Coronary artery (tissue), 2 donors: ENCODE measurements around the gene METTL1.

Experiments
- DNase-seq: peaks from one replicate; pipeline ENCODE4 v3.0.0-alpha.2; 2017; ENCODE audit warnings: low spot score
- H3K27ac ChIP-seq, 2 donors: fragments of 200-600 bp; sonication (generic); one replicate each; pipeline ENCODE4 v1.5.1; 2016 to 2019
- H3K4me3 ChIP-seq: fragments of 200-600 bp; sonication (generic); 2 replicates; pipeline ENCODE4 v1.5.1; 2016; ENCODE audit warnings: mild to moderate bottlenecking, moderate library complexity
- CTCF ChIP-seq: fragments of 200-600 bp; sonication (generic); IDR thresholded peaks from one replicate; pipeline ENCODE4 v1.5.1; 2019; ENCODE audit warnings: antibody characterized with exemption

METTL1 gene

GRCh38 chr12:57744777-57745484 lies 27.0 kb downstream of the METTL1 start, which contains the start of gene TSPAN31:
Gene TSPAN31 (plus strand): TSS chr12:57745039. CDS start chr12:57745155, 116 bp downstream.
- DNase-seq: peak; percentile 98
- Histone ChIP-seq H3K4me3 (peak within 1 kb of the TSS; percentile 98), H3K27ac (peak within 1 kb of the TSS; percentile 98 to 99)
- no peak for TF ChIP-seq CTCF

GRCh38 chr12:57744194-57744776 lies 27.6 kb downstream of the METTL1 start:
- peak overlapping the region; percentile 98 for H3K4me3 ChIP-seq
- peak overlapping the region; percentile 98 to 99 for H3K27ac ChIP-seq
- TF ChIP-seq CTCF: no peak
- DNase-seq: peak; percentile 93

GRCh38 chr12:57743769-57744168 lies 28.1 kb downstream of the METTL1 start:
- TF ChIP-seq CTCF: no peak
- no peak for DNase-seq
- H3K4me3 ChIP-seq: peak overlapping the region; percentile 98
- H3K27ac ChIP-seq: no peak overlapping the region

GRCh38 chr12:57741844-57742738 lies 29.8 kb downstream of the METTL1 start:
- DNase-seq: no peak
- peak overlapping the region; percentile 55 for H3K4me3 ChIP-seq
- TF ChIP-seq CTCF: no peak
- no peak overlapping the region for H3K27ac ChIP-seq

GRCh38 chr12:57741413-57741789 lies 30.5 kb downstream of the METTL1 start:
- H3K4me3 ChIP-seq: peak overlapping the region; percentile 55
- TF ChIP-seq CTCF: no peak
- no peak overlapping the region for H3K27ac ChIP-seq
- DNase-seq: no peak

GRCh38 chr12:57740656-57741412 lies 31.1 kb downstream of the METTL1 start:
- no peak for DNase-seq
- no peak overlapping the region for H3K27ac ChIP-seq
- no peak for TF ChIP-seq CTCF
- H3K4me3 ChIP-seq: peak overlapping the region; percentile 55
